ENCODE results near the gene CAMTA1.

CAMTA1 gene

DNA sequence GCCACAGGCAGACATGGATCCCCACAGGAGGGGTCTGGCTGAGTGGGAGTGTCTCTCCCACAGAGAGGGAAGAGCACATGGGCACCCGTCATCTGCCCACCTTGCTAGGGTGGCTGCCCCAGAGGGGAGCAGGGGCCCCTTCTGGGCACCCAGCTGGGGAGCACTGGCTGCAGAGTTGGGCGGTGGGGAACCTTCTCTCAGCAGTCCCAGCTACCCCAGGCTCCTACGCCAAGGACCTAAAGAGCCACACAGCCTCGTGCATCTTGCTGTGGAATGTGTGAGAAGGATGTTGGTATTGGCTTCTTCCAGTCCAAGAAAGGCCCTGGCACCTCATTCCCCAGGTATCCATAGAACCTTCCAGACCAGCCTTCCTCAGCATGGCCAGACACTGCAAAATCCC is 735.2 kb downstream of the CAMTA1 start:
- TF ChIP-seq, protein P1, sequence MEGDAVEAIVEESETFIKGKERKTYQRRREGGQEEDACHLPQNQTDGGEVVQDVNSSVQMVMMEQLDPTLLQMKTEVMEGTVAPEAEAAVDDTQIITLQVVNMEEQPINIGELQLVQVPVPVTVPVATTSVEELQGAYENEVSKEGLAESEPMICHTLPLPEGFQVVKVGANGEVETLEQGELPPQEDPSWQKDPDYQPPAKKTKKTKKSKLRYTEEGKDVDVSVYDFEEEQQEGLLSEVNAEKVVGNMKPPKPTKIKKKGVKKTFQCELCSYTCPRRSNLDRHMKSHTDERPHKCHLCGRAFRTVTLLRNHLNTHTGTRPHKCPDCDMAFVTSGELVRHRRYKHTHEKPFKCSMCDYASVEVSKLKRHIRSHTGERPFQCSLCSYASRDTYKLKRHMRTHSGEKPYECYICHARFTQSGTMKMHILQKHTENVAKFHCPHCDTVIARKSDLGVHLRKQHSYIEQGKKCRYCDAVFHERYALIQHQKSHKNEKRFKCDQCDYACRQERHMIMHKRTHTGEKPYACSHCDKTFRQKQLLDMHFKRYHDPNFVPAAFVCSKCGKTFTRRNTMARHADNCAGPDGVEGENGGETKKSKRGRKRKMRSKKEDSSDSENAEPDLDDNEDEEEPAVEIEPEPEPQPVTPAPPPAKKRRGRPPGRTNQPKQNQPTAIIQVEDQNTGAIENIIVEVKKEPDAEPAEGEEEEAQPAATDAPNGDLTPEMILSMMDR (IDR thresholded peaks at IDR 0.05; ENCODE audit: insufficient read depth, low read length, poor library complexity, severe bottlenecking): no peak
- no peak for TF ChIP-seq EZH2phosphoT487 (conservative IDR thresholded peaks at IDR 0.05; ENCODE audit: low read length)
- no peaks in the 10 kb centered on the region for H4K20me1 ChIP-seq (ENCODE audit: low read depth, low read length)

DNA sequence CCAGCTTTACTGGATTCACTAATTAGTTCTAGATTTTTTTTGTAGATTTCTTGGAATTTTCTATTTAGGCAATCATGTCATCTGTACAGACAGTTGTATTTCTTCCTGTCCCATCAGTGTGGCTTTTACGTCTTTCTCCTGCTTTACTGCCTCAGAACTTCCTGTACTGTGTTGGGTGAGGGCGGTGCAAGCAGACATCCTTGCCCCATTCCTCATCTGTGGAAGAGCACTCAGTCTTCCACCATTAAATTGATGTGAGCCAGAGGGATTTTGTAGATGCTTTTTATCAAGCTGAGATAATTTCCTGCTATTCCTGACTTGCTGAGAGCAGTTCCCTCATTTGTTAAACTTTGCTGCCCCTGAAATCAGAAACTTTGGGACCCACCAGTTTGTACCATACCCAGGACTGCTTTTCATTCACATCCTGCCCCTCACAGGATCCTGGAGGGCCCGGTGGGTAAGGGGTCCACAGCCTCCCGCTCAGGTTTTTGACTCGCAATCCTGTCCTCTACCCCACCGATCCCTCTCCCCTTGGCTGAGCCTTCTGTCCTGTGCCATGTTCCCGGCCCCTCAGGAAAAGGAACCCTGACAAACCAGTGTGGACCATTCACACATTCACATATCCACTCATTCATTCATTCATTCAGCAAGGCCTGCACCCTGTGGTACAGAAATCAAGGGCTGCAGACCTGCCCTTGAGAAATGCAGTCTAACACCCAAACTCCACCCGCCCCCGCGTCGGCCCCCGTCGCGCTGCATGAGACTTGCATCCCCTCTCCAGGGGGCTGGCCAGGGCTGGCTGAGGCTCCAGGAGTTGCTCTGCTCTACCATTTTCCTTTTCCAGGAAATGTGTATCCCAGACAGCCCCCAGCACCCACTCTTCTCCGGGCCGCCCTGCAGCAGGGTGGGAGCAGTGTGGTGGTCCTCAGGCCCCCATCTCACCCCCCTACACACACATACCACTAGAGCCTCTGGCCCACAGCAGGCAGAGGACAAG is 739.4 kb downstream of the CAMTA1 start:
- H3K27me3 ChIP-seq (ENCODE audit: low read length): no peaks in the 10 kb centered on the region
- H3K27ac ChIP-seq (ENCODE audit: low read depth, low read length): no peak overlapping the region
- no peaks in the 10 kb centered on the region for H3K9me3 ChIP-seq (ENCODE audit: insufficient read depth, low read length)
- H3K36me3 ChIP-seq (ENCODE audit: low read length): no peaks in the 10 kb centered on the region
- no peaks in the 10 kb centered on the region for H3K79me2 ChIP-seq (ENCODE audit: insufficient read depth, low read length)
- H4K20me1 ChIP-seq (ENCODE audit: low read depth, low read length): no peaks in the 10 kb centered on the region
- no peak overlapping the region for H3K9ac ChIP-seq (ENCODE audit: low read length)
- no peak overlapping the region for H3K4me2 ChIP-seq (ENCODE audit: low read depth, low read length, poor library complexity, severe bottlenecking)
- H3K9me2 ChIP-seq (replicated peaks; ENCODE audit: insufficient read depth, low read length): no peaks in the 10 kb centered on the region
- no peak overlapping the region for H3K4me3 ChIP-seq (ENCODE audit: insufficient read depth, low read length, poor library complexity, severe bottlenecking)
- no peak overlapping the region for H2AFZ ChIP-seq (ENCODE audit: low read depth, low read length, severe bottlenecking)
- no peaks in the 10 kb centered on the region for H3F3A ChIP-seq (ENCODE audit: insufficient read depth)
- TF ChIP-seq EZH2phosphoT487 (conservative IDR thresholded peaks at IDR 0.05; ENCODE audit: low read length): no peak
- TF ChIP-seq, protein P1 (IDR thresholded peaks at IDR 0.05; ENCODE audit: insufficient read depth, low read length, poor library complexity, severe bottlenecking): no peak

More for the DNA sequence above, 735.2 kb downstream of the CAMTA1 start:
- Histone ChIP-seq H3K4me2 (ENCODE audit: low read depth, low read length, poor library complexity, severe bottlenecking) (no peak overlapping the region), H3K9ac (ENCODE audit: low read length) (no peak overlapping the region), H3K27me3 (ENCODE audit: low read length) (no peaks in the 10 kb centered on the region), H3K4me3 (ENCODE audit: insufficient read depth, low read length, poor library complexity, severe bottlenecking) (no peak overlapping the region), H3K36me3 (ENCODE audit: low read length) (no peaks in the 10 kb centered on the region), H3K27ac (ENCODE audit: low read depth, low read length) (no peak overlapping the region), H3F3A (ENCODE audit: insufficient read depth) (no peaks in the 10 kb centered on the region), H3K9me3 (ENCODE audit: insufficient read depth, low read length) (no peaks in the 10 kb centered on the region), H3K9me2 (replicated peaks; ENCODE audit: insufficient read depth, low read length) (no peaks in the 10 kb centered on the region), H2AFZ (ENCODE audit: low read depth, low read length, severe bottlenecking) (no peak overlapping the region), H3K79me2 (ENCODE audit: insufficient read depth, low read length) (no peaks in the 10 kb centered on the region)

DNA sequence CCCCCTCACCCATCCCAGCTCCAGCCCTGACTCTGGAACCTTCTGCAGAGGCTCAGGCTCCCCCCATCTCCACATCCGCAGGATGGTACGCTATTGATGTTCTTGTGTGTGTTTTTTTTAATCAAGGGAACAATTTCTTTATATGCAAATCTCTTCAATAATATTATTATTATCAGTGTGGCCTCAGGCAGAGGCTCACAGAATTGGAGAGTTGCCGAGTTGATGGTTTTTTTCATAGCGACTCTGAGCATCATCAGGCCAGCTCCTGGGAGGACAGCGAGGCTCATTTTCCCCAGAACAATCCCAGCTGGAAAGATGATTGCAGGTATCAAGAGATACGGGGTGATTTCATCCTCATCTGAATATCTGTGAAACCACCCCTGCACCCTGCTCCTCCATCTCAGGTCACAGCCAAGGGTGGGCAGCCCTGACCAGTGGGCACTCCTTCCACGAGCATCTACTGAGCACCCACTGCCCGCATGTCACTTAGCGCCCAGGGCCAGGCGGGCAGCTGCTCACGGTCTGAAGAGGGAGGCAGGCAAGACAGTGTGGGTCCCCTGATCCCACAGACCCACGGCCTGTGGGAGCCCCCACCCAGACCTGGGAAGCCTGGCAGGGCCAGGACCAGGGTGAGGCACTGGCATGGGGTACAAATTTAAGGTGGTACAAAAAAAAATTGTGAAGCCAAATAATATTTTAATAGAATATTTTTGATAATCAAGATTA is 740.2 kb downstream of the CAMTA1 start:
- H3K27ac ChIP-seq (ENCODE audit: low read depth, low read length): no peak overlapping the region
- no peak for TF ChIP-seq EZH2phosphoT487 (conservative IDR thresholded peaks at IDR 0.05; ENCODE audit: low read length)
- TF ChIP-seq, protein P1 (IDR thresholded peaks at IDR 0.05; ENCODE audit: insufficient read depth, low read length, poor library complexity, severe bottlenecking): no peak

More for the DNA sequence above, 740.2 kb downstream of the CAMTA1 start:
- Histone ChIP-seq H3K4me2 (ENCODE audit: low read depth, low read length, poor library complexity, severe bottlenecking) (no peak overlapping the region), H3K9me2 (replicated peaks; ENCODE audit: insufficient read depth, low read length) (no peaks in the 10 kb centered on the region), H3K27me3 (ENCODE audit: low read length) (no peaks in the 10 kb centered on the region), H3K79me2 (ENCODE audit: insufficient read depth, low read length) (no peaks in the 10 kb centered on the region), H3K36me3 (ENCODE audit: low read length) (no peaks in the 10 kb centered on the region), H2AFZ (ENCODE audit: low read depth, low read length, severe bottlenecking) (no peak overlapping the region), H3K4me3 (ENCODE audit: insufficient read depth, low read length, poor library complexity, severe bottlenecking) (no peak overlapping the region), H3K9me3 (ENCODE audit: insufficient read depth, low read length) (no peaks in the 10 kb centered on the region), H3F3A (ENCODE audit: insufficient read depth) (no peaks in the 10 kb centered on the region), H4K20me1 (ENCODE audit: low read depth, low read length) (no peaks in the 10 kb centered on the region), H3K9ac (ENCODE audit: low read length) (no peak overlapping the region)

Measured in SU-DHL-6 (cell line).